Spinal cord (tissue), 10 donors: ENCODE results near the gene ATP7B. TPM values are rescaled to one million over a fixed set of nuclear protein-coding genes. Genes with fewer than 3 reads are reported as not detected.

Experiments
- DNase-seq, 6 donors: peaks; one replicate each; pipeline versions ENCODE4 v3.0.0 to v3.0.0-alpha.2; 2013 to 2015; ENCODE audit warnings: low spot score in 6 of 6, low read depth in 4 of 6
- H3K27ac ChIP-seq: one replicate; pipeline ENCODE4 v1.5.1; 2013; ENCODE audit warnings: low read depth, low read length, control low read depth
- H3K27me3 ChIP-seq: one replicate; pipeline ENCODE4 v1.6.1; 2013; ENCODE audit warnings: low read length; ENCODE audit not compliant: control insufficient read depth, insufficient read depth
- H3K36me3 ChIP-seq: one replicate; pipeline ENCODE4 v1.6.1; 2013; ENCODE audit warnings: low read length; ENCODE audit not compliant: control insufficient read depth, insufficient read depth
- H3K4me1 ChIP-seq: one replicate; pipeline ENCODE4 v1.6.1; 2013; ENCODE audit warnings: low read length; ENCODE audit not compliant: control insufficient read depth, insufficient read depth
- H3K4me3 ChIP-seq: one replicate; pipeline ENCODE4 v1.5.1; 2013; ENCODE audit warnings: low read depth, low read length, control low read depth
- H3K9me3 ChIP-seq: one replicate; pipeline ENCODE4 v1.6.1; 2013; ENCODE audit warnings: low read length; ENCODE audit not compliant: control insufficient read depth, insufficient read depth
- WGBS: methylation state at CpG from one replicate; pipeline ENCODE4 v1.1.5; 2013; ENCODE audit warnings: missing lambda C conversion rate; ENCODE audit not compliant: insufficient coverage; 5-methylcytosine and 5-hydroxymethylcytosine counted together
- polyA plus RNA-seq, 2 donors: library from polyadenylated mRNA; unstranded; fragments of 120-200 nt; gene quantifications; one replicate each; pipeline ENCODE4 v1.2.1, GENCODE V29; 2013; ENCODE audit not compliant: insufficient read length in 2 of 2
- total RNA-seq, 2 donors: library from RNA; depleted of rRNA in 1 of 2; stranded (reverse); fragments of 120-200 nt in 1 of 2; fragments of >200 nt in 1 of 2; gene quantifications; one replicate each; pipeline versions ENCODE4 v1.2.3 to v1.2.4, GENCODE V29; 2013 to 2014
- donor health status: healthy.

Gene ATP7B
- total and polyA plus RNA-seq, 4 donors, result 9.8 to 13.0 (median 11.6) TPM

DNA sequence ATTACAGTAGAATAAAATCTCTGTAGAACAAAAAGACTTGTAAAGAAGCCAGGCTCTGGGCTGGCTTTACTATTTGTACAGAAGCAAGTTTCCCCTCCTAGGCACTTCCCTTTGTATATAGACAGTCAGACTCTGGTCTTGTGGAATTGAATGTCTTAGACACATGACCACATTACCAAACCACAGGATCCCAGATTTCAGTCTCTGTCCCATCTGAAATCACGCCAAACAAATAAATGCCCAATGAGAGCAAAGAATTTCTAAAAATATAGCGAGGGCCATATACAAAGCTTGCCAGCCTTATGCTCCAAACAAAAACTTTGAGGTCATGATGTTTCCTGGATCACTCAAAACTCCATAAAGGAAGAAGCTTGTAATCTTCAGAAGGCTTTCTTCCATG lies 125.6 kb downstream of the ATP7B start:
- no peaks in the 10 kb centered on the region for H3K36me3 ChIP-seq
- no CpG with 5 or more reads among the region's 2 CpGs for WGBS

GRCh38 chr13:51883226-51883600 lies 128.0 kb downstream of the ATP7B start:
- WGBS, result 70% methylated on average over 5 of the region's 5 CpGs
- Histone ChIP-seq H3K27ac (no peak overlapping the region), H3K27me3 (no peaks in the 10 kb centered on the region), H3K9me3 (peaks cover 2% of the 10 kb centered on the region), H3K4me1 (no peaks in the 10 kb centered on the region), H3K36me3 (no peaks in the 10 kb centered on the region), H3K4me3 (no peak overlapping the region)
- DNase-seq, result no peak

More for the DNA sequence above, 125.6 kb downstream of the ATP7B start:
- Histone ChIP-seq H3K9me3 (peaks cover 2% of the 10 kb centered on the region), H3K4me3 (no peak overlapping the region), H3K27me3 (no peaks in the 10 kb centered on the region), H3K27ac (no peak overlapping the region), H3K4me1 (no peaks in the 10 kb centered on the region)
- DNase-seq, result no peak

Other genes with a start within 250 kb of the ATP7B start
- gene DHRS12, start 207.3 kb downstream of the ATP7B start, total RNA-seq, result 10 to 100 TPM in 1 of 2 donors, 1 to 10 TPM in 1; 6.8 to 12.6 TPM
- gene DHRS12, start 207.3 kb downstream of the ATP7B start, polyA plus RNA-seq, result 10 to 100 TPM; 13.8 to 15.2 TPM
- 1 to 10 TPM in 1 of 2 donors, under 1 TPM in 1; 0.50 to 1.1 TPM for gene TMEM272, start 166.3 kb downstream of the ATP7B start, total RNA-seq
- gene TMEM272, start 166.3 kb downstream of the ATP7B start, polyA plus RNA-seq, result 1 to 10 TPM; 1.3 to 2.2 TPM
- not detected for gene CCDC70, start 149.5 kb downstream of the ATP7B start, total RNA-seq
- gene CCDC70, start 149.5 kb downstream of the ATP7B start, polyA plus RNA-seq, result not detected
- gene ALG11, start 948 bp upstream of the ATP7B start, total RNA-seq, result 10 to 100 TPM; 25.7 to 29.6 TPM
- 10 to 100 TPM in 1 of 2 donors, 1 to 10 TPM in 1; 9.8 to 16.7 TPM for gene ALG11, start 948 bp upstream of the ATP7B start, polyA plus RNA-seq
- gene UTP14C, start 13.2 kb upstream of the ATP7B start, total RNA-seq, result 10 to 100 TPM; 25.1 to 33.2 TPM
- 10 to 100 TPM; 22.2 to 24.4 TPM for gene UTP14C, start 13.2 kb upstream of the ATP7B start, polyA plus RNA-seq
- gene NEK5, start 117.6 kb upstream of the ATP7B start, total RNA-seq, result 1 to 10 TPM; 3.0 to 7.5 TPM
- gene NEK5, start 117.6 kb upstream of the ATP7B start, polyA plus RNA-seq, result 1 to 10 TPM; 6.0 to 7.6 TPM
- 10 to 100 TPM; 11.4 to 24.1 TPM for gene NEK3, start 148.1 kb upstream of the ATP7B start, total RNA-seq
- gene NEK3, start 148.1 kb upstream of the ATP7B start, polyA plus RNA-seq, result 10 to 100 TPM; 15.4 to 29.1 TPM